Gastroesophageal sphincter (tissue), 3 donors: ENCODE results near the gene GUCY1A2.

ENCODE experiments used
- CTCF ChIP-seq, 4 experiments: fragments of 200-600 bp in 2 of 4; fragments of 450-650 bp in 2 of 4; sonication (generic) in 1 of 4; IDR thresholded peaks; one replicate each; pipeline ENCODE4 v1.5.1; 2017 to 2019; ENCODE audit warnings: antibody characterized with exemption in 4 of 4, mild to moderate bottlenecking in 2 of 4, moderate library complexity in 2 of 4
- EP300 ChIP-seq: sonication (generic); formaldehyde crosslinking; IDR thresholded peaks from one replicate; pipeline ENCODE4 v1.6.1; 2017; ENCODE audit warnings: antibody characterized with exemption, mild to moderate bottlenecking
- POLR2A ChIP-seq, 2 donors: fragments of 450-650 bp; IDR thresholded peaks; one replicate each; pipeline ENCODE4 v1.6.1; 2017; ENCODE audit warnings: antibody characterized with exemption in 2 of 2, mild to moderate bottlenecking in 2 of 2, moderate library complexity in 1 of 2
- POLR2AphosphoS5 ChIP-seq: sonication (generic); formaldehyde crosslinking; IDR thresholded peaks from one replicate; pipeline ENCODE4 v1.6.1; 2017; ENCODE audit warnings: antibody characterized with exemption

GRCh38 chr11:106668147-106668546, 350.1 kb downstream of the GUCY1A2 start:
- TF ChIP-seq CTCF (IDR thresholded peaks at IDR 0.05): no peak
- no peak for TF ChIP-seq EP300
- no peak for TF ChIP-seq POLR2AphosphoS5
- TF ChIP-seq POLR2A (IDR thresholded peaks at IDR 0.05): no peak
